Measurements from ENCODE around the gene USP6NL.
A peak's percentile ranks its signal among the peaks of the same experiment; 100 is the strongest.

The USP6NL gene

GRCh38 chr10:11532306-11532705 is 79.1 kb downstream of the USP6NL start:
- Histone ChIP-seq H3K79me2 (ENCODE audit: insufficient read depth, low read length) (peaks cover 40% of the 10 kb centered on the region), H3K9me3 (ENCODE audit: insufficient read depth, low read depth, low read length) (no peaks in the 10 kb centered on the region), H2AFZ (ENCODE audit: low read length) (no peak overlapping the region), H3K9ac (ENCODE audit: low read depth, low read length, poor library complexity, severe bottlenecking) (no peak overlapping the region), H3K9me2 (replicated peaks; ENCODE audit: low read depth, low read length) (no peaks in the 10 kb centered on the region), H3K4me2 (ENCODE audit: low read depth, low read length, poor library complexity, severe bottlenecking) (peak overlapping the region; percentile 35), H3K27me3 (ENCODE audit: insufficient read depth, low read length, poor library complexity, severe bottlenecking) (no peaks in the 10 kb centered on the region), H3K4me3 (ENCODE audit: low read length, poor library complexity, severe bottlenecking) (no peak overlapping the region), H3K36me3 (ENCODE audit: insufficient read depth, low read length) (no peaks in the 10 kb centered on the region), H4K20me1 (ENCODE audit: insufficient read depth, low read length, poor library complexity, severe bottlenecking) (no peaks in the 10 kb centered on the region), H3K4me1 (ENCODE audit: insufficient read depth, low read length, poor library complexity, severe bottlenecking) (peaks cover 39% of the 10 kb centered on the region), H3F3A (ENCODE audit: low read depth) (0 out of 2 replicates have a peak, but pooled peaks cover 3% of the 10 kb centered on the region)
- TF ChIP-seq EZH2phosphoT487 (IDR thresholded peaks at IDR 0.05; ENCODE audit: borderline replicate concordance) (no peak), CTCF (conservative IDR thresholded peaks at IDR 0.05; ENCODE audit: low read length) (no peak)

- Histone ChIP-seq H3K9me3 (ENCODE audit: insufficient read depth, low read depth, low read length) (no peaks in the 10 kb centered on the region), H2AFZ (ENCODE audit: low read length) (no peak overlapping the region), H3K4me2 (ENCODE audit: low read depth, low read length, poor library complexity, severe bottlenecking) (no peak overlapping the region), H3K4me3 (ENCODE audit: low read length, poor library complexity, severe bottlenecking) (no peak overlapping the region), H3K27me3 (ENCODE audit: insufficient read depth, low read length, poor library complexity, severe bottlenecking) (no peaks in the 10 kb centered on the region), H3K9ac (ENCODE audit: low read depth, low read length, poor library complexity, severe bottlenecking) (no peak overlapping the region), H3K9me2 (replicated peaks; ENCODE audit: low read depth, low read length) (no peaks in the 10 kb centered on the region), H3F3A (ENCODE audit: low read depth) (0 out of 2 replicates have a peak, but pooled peaks cover 3% of the 10 kb centered on the region), H3K4me1 (ENCODE audit: insufficient read depth, low read length, poor library complexity, severe bottlenecking) (peaks cover 39% of the 10 kb centered on the region), H3K36me3 (ENCODE audit: insufficient read depth, low read length) (peaks cover 10% of the 10 kb centered on the region; the same call in 1 of the 2 replicates), H4K20me1 (ENCODE audit: insufficient read depth, low read length, poor library complexity, severe bottlenecking) (no peaks in the 10 kb centered on the region), H3K79me2 (ENCODE audit: insufficient read depth, low read length) (peaks cover 30% of the 10 kb centered on the region)
- TF ChIP-seq CTCF (conservative IDR thresholded peaks at IDR 0.05; ENCODE audit: low read length) (no peak), EZH2phosphoT487 (IDR thresholded peaks at IDR 0.05; ENCODE audit: borderline replicate concordance) (no peak)
Observed at GRCh38 chr10:11530806-11531205, 80.6 kb downstream of the USP6NL start.

- Histone ChIP-seq H3F3A (ENCODE audit: low read depth) (0 out of 2 replicates have a peak, but pooled peaks cover 3% of the 10 kb centered on the region), H2AFZ (ENCODE audit: low read length) (no peak overlapping the region), H3K9me2 (replicated peaks; ENCODE audit: low read depth, low read length) (no peaks in the 10 kb centered on the region), H3K27me3 (ENCODE audit: insufficient read depth, low read length, poor library complexity, severe bottlenecking) (no peaks in the 10 kb centered on the region), H4K20me1 (ENCODE audit: insufficient read depth, low read length, poor library complexity, severe bottlenecking) (no peaks in the 10 kb centered on the region), H3K4me1 (ENCODE audit: insufficient read depth, low read length, poor library complexity, severe bottlenecking) (peaks cover 35% of the 10 kb centered on the region), H3K9ac (ENCODE audit: low read depth, low read length, poor library complexity, severe bottlenecking) (no peak overlapping the region), H3K36me3 (ENCODE audit: insufficient read depth, low read length) (peaks cover 16% of the 10 kb centered on the region; the same call in 1 of the 2 replicates), H3K79me2 (ENCODE audit: insufficient read depth, low read length) (peaks cover 19% of the 10 kb centered on the region; the same call in 1 of the 2 replicates), H3K4me2 (ENCODE audit: low read depth, low read length, poor library complexity, severe bottlenecking) (no peak overlapping the region), H3K4me3 (ENCODE audit: low read length, poor library complexity, severe bottlenecking) (no peak overlapping the region), H3K9me3 (ENCODE audit: insufficient read depth, low read depth, low read length) (no peaks in the 10 kb centered on the region)
- TF ChIP-seq EZH2phosphoT487 (IDR thresholded peaks at IDR 0.05; ENCODE audit: borderline replicate concordance) (no peak), CTCF (conservative IDR thresholded peaks at IDR 0.05; ENCODE audit: low read length) (no peak)
Observed at GRCh38 chr10:11529276-11529903, 82.1 kb downstream of the USP6NL start.
